HG03354 (cell line): ENCODE results near the gene ARL8A.
A peak's percentile ranks its signal among the peaks of the same experiment; 100 is the strongest.
"Not testable (repeated sequence)": the region's sequence is repeated elsewhere in the genome, so short reads cannot be mapped to it uniquely, and the experiment has no call there.

Experiments
- ATAC-seq: cut with Tn5 transposase; IDR thresholded peaks from one replicate; pipeline ENCODE4 v1.9.1; 2021; ENCODE audit warnings: mild to moderate bottlenecking; ENCODE audit not compliant: unreplicated experiment, poor library complexity, severe bottlenecking

The ARL8A gene

GRCh38 chr1:202160377-202160940 is 15.9 kb upstream of the ARL8A start, which contains the start of gene PTPN7:
TSS of gene PTPN7 (minus strand) at chr1:202160602. CDS start at chr1:202159402, 1,200 bp downstream.
- ATAC-seq, result peak; percentile 47

- ATAC-seq, result no peak
Observed at GRCh38 chr1:202159534-202160371, 15.2 kb upstream of the ARL8A start.

- no peak for ATAC-seq
Observed at GRCh38 chr1:202158810-202159533, 14.4 kb upstream of the ARL8A start.

- no peak for ATAC-seq
Observed at GRCh38 chr1:202157945-202158344, 13.4 kb upstream of the ARL8A start.

GRCh38 chr1:202156590-202156989 is 12.1 kb upstream of the ARL8A start:
- no peak for ATAC-seq

- ATAC-seq, result no peak
Observed at GRCh38 chr1:202155478-202156021, 11.0 kb upstream of the ARL8A start.

GRCh38 chr1:202154766-202155477 is 10.4 kb upstream of the ARL8A start:
- no peak for ATAC-seq

- no peak for ATAC-seq
Observed at GRCh38 chr1:202154148-202154765, 9.7 kb upstream of the ARL8A start.

- no peak for ATAC-seq
Observed at GRCh38 chr1:202153284-202153683, 8.7 kb upstream of the ARL8A start.

GRCh38 chr1:202152399-202152798 is 7.9 kb upstream of the ARL8A start:
- ATAC-seq, result no peak

- ATAC-seq, result no peak
Observed at GRCh38 chr1:202151045-202151444, 6.5 kb upstream of the ARL8A start.

- ATAC-seq, result no peak
Observed at GRCh38 chr1:202150602-202151001, 6.1 kb upstream of the ARL8A start.

GRCh38 chr1:202150187-202150586 is 5.7 kb upstream of the ARL8A start:
- ATAC-seq, result no peak

GRCh38 chr1:202149566-202149965 is 5.0 kb upstream of the ARL8A start:
- ATAC-seq, result no peak

GRCh38 chr1:202148391-202148790 is 3.9 kb upstream of the ARL8A start:
- no peak for ATAC-seq

GRCh38 chr1:202146993-202147392 is 2.5 kb upstream of the ARL8A start:
- no peak for ATAC-seq

GRCh38 chr1:202146279-202146678 is 1.7 kb upstream of the ARL8A start:
- ATAC-seq, result no peak

GRCh38 chr1:202145744-202146140 is 1.2 kb upstream of the ARL8A start:
- not testable (repeated sequence) for ATAC-seq

GRCh38 chr1:202145068-202145743 is 669 bp upstream of the ARL8A start:
- no peak for ATAC-seq
